ENCODE results near the gene SP3. TPM values are rescaled to one million over a fixed set of nuclear protein-coding genes. Genes with fewer than 3 reads are reported as not detected.

Gene SP3
- total and polyA plus RNA-seq, 9 of the 15 experiments (the other 6 are each of a cell fraction or from before 2014, with no cell fraction given), result 12.0 to 106 (median 74.9) TPM

GRCh38 chr2:173990245-173990644 lies 25.1 kb upstream of the SP3 start:
- H3K27me3 ChIP-seq (ENCODE audit: control insufficient read depth in 2 of 2, insufficient read depth in 2 of 2, low read length in 2 of 2), result peaks cover 7 to 24% of the 10 kb centered on the region in 2 experiments; a peak in 4 of 5 replicates
- H3K4me1 ChIP-seq (replicated peaks in 1 of 2; ENCODE audit: control insufficient read depth in 2 of 2, insufficient read depth in 2 of 2, low read length in 2 of 2), result peaks cover 2 to 4% of the 10 kb centered on the region in 2 experiments; a peak in 1 of 5 replicates
- BruUV-seq (replicated peaks), result no TSS peak
- H3K4me2 ChIP-seq (ENCODE audit: insufficient read depth, low read length), result no peak overlapping the region
- peak in 2 of 4 experiments; percentile 38 to 41 for DNase-seq (ENCODE audit: extremely low read depth in 1 of 4, low spot score in 3 of 4)
- in situ Hi-C loops (cut with MboI), result no loop called here
- intact Hi-C loops (cut with micrococcal nuclease), result no loop called here
- no peak overlapping the region for H3K9ac ChIP-seq (ENCODE audit: insufficient read depth in 1 of 2, low read depth in 2 of 2, low read length in 2 of 2)
- CTCF ChIA-PET (ENCODE audit: low intra/inter-chr PET ratio), result no interaction called here
- 0 out of 2 replicates have a peak, but pooled peaks cover 2% of the 10 kb centered on the region for H4K20me1 ChIP-seq (replicated peaks; ENCODE audit: control insufficient read depth, insufficient read depth, low read length)
- no peaks in the 10 kb centered on the region for H3K36me3 ChIP-seq (ENCODE audit: control insufficient read depth, insufficient read depth, low read length)
- no peaks in the 10 kb centered on the region for H3K79me2 ChIP-seq (ENCODE audit: control insufficient read depth, insufficient read depth, low read length)
- no peaks in the 10 kb centered on the region for H3K9me1 ChIP-seq (ENCODE audit: control insufficient read depth, insufficient read depth, low read length)
- no peak overlapping the region for H2AFZ ChIP-seq (ENCODE audit: low read depth, low read length)
- no peaks in the 10 kb centered on the region for H3K9me3 ChIP-seq (replicated peaks; ENCODE audit: control insufficient read depth, insufficient read depth, low read depth, low read length)
- peak; percentile 60 for ATAC-seq
- no peak for FAIRE-seq
- POLR2A ChIA-PET, result interaction anchor here (0.6 to 1.2 kb wide), 4 partner anchors 14 to 25 kb away, joined by 3 read pairs; no protein-coding TSS in a partner anchor
- H3K4me3 ChIP-seq, result no peak overlapping the region
- 23% methylated on average over 6 of the region's 6 CpGs for WGBS (ENCODE audit: insufficient coverage, low coverage, missing lambda C conversion rate)
- no peak overlapping the region for H3K27ac ChIP-seq (ENCODE audit: extremely low read depth, low read depth, low read length)
- TF ChIP-seq ARID2 (IDR thresholded peaks at IDR 0.05) (no peak), ATF6 (CRISPR knock-in tag; IDR thresholded peaks at IDR 0.05) (no peak), ZNF384 (IDR thresholded peaks at IDR 0.05; ENCODE audit: low read depth, low read length) (no peak), TFAP4 (CRISPR knock-in tag; IDR thresholded peaks at IDR 0.05; ENCODE audit: borderline replicate concordance) (peak; percentile 53; the same call in 1 of the 2 replicates), SRSF1 (IDR thresholded peaks at IDR 0.05; ENCODE audit: low read depth, low read length) (no peak), E2F8 (IDR thresholded peaks at IDR 0.05; ENCODE audit: low read depth, partially characterized antibody) (no peak), ASH1L (IDR thresholded peaks at IDR 0.05; ENCODE audit: borderline replicate concordance, low read depth, partially characterized antibody) (no peak), ZNF133 (CRISPR knock-in tag; IDR thresholded peaks at IDR 0.05) (no peak), ZNF511 (CRISPR knock-in tag; IDR thresholded peaks at IDR 0.05) (no peak), SMARCE1 (IDR thresholded peaks at IDR 0.05) (no peak), CBFA2T3 (IDR thresholded peaks at IDR 0.05) (peak; percentile 31; the same call in 1 of the 2 replicates), LCOR (CRISPR knock-in tag; IDR thresholded peaks at IDR 0.05) (no peak), GMEB1 (CRISPR knock-in tag; IDR thresholded peaks at IDR 0.05) (no peak), TCF3 (CRISPR knock-in tag; IDR thresholded peaks at IDR 0.05) (peak; percentile 12; the same call in 1 of the 2 replicates), GTF2F1 (IDR thresholded peaks at IDR 0.05; ENCODE audit: low read depth, low read length) (no peak)

All from K562 (cell line).